ENCODE data around the gene IL1A.

The IL1A gene

GRCh38 chr2:112767693-112768330 is 16.5 kb downstream of the IL1A start:
- ATAC-seq (no peak), DNase-seq (no peak)
- Mint-ChIP-seq H3K4me1 (peaks cover 26% of the 10 kb centered on the region), H3K27me3 (no peaks in the 10 kb centered on the region), H3K27ac (peak overlapping the region; percentile 28), H3K9me3 (no peaks in the 10 kb centered on the region), H3K4me3 (peak overlapping the region; percentile 24), H3K36me3 (ENCODE audit: low read depth) (peaks cover 1% of the 10 kb centered on the region)

- H3K4me1 Mint-ChIP-seq, result peaks cover 26% of the 10 kb centered on the region
- peak overlapping the region; percentile 45 for H3K27ac Mint-ChIP-seq
- no peak for DNase-seq
- no peaks in the 10 kb centered on the region for H3K9me3 Mint-ChIP-seq
- ATAC-seq, result no peak
- peaks cover 10% of the 10 kb centered on the region for H3K36me3 Mint-ChIP-seq (ENCODE audit: low read depth)
- no peaks in the 10 kb centered on the region for H3K27me3 Mint-ChIP-seq
- H3K4me3 Mint-ChIP-seq, result peak overlapping the region; percentile 95
Measured at GRCh38 chr2:112765251-112765650, 19.0 kb downstream of the IL1A start.

GRCh38 chr2:112764071-112765044 is 19.9 kb downstream of the IL1A start, which contains the start of gene CKAP2L:
Gene CKAP2L, minus strand, starts transcription at chr2:112764609. Its CDS starts 11 bp downstream, at chr2:112764598.
- H3K27ac Mint-ChIP-seq, result peak within 1 kb of the TSS; percentile 84

GRCh38 chr2:112762276-112762675 is 22.0 kb downstream of the IL1A start:
- no peaks in the 10 kb centered on the region for H3K9me3 Mint-ChIP-seq
- ATAC-seq (no peak), DNase-seq (no peak)
- peaks cover 18% of the 10 kb centered on the region for H3K4me1 Mint-ChIP-seq
- no peaks in the 10 kb centered on the region for H3K27me3 Mint-ChIP-seq
- H3K27ac Mint-ChIP-seq, result no peak overlapping the region
- peaks cover 22% of the 10 kb centered on the region for H3K36me3 Mint-ChIP-seq (ENCODE audit: low read depth)
- peak overlapping the region; percentile 9 for H3K4me3 Mint-ChIP-seq

More at GRCh38 chr2:112764071-112765044, 19.9 kb downstream of the IL1A start, which contains the start of gene CKAP2L:
- peak; percentile 98 for ATAC-seq
- peaks cover 12% of the 10 kb centered on the region for H3K36me3 Mint-ChIP-seq (ENCODE audit: low read depth)
- H3K4me1 Mint-ChIP-seq, result peaks cover 26% of the 10 kb centered on the region
- H3K4me3 Mint-ChIP-seq, result peak within 1 kb of the TSS; percentile 95
- peak; percentile 94 for DNase-seq
- no peaks in the 10 kb centered on the region for H3K9me3 Mint-ChIP-seq
- no peaks in the 10 kb centered on the region for H3K27me3 Mint-ChIP-seq

- no peak overlapping the region for H3K4me3 Mint-ChIP-seq
- peaks cover 38% of the 10 kb centered on the region for H3K36me3 Mint-ChIP-seq (ENCODE audit: low read depth)
- no peaks in the 10 kb centered on the region for H3K27me3 Mint-ChIP-seq
Measured at GRCh38 chr2:112760149-112760548, 24.1 kb downstream of the IL1A start.

GRCh38 chr2:112758711-112759110 is 25.6 kb downstream of the IL1A start:
- Mint-ChIP-seq H3K36me3 (ENCODE audit: low read depth) (peaks cover 50% of the 10 kb centered on the region), H3K4me3 (no peak overlapping the region), H3K9me3 (no peaks in the 10 kb centered on the region), H3K4me1 (peaks cover 9% of the 10 kb centered on the region), H3K27me3 (no peaks in the 10 kb centered on the region), H3K27ac (no peak overlapping the region)
- DNase-seq (no peak), ATAC-seq (no peak)

More at GRCh38 chr2:112760149-112760548, 24.1 kb downstream of the IL1A start:
- Mint-ChIP-seq H3K4me1 (peaks cover 12% of the 10 kb centered on the region), H3K9me3 (no peaks in the 10 kb centered on the region), H3K27ac (no peak overlapping the region)
- no peak for DNase-seq
- no peak for ATAC-seq

- Mint-ChIP-seq H3K4me1 (peaks cover 10% of the 10 kb centered on the region), H3K4me3 (no peak overlapping the region), H3K27me3 (no peaks in the 10 kb centered on the region), H3K36me3 (ENCODE audit: low read depth) (peaks cover 52% of the 10 kb centered on the region), H3K9me3 (no peaks in the 10 kb centered on the region), H3K27ac (no peak overlapping the region)
- DNase-seq, result no peak
- ATAC-seq, result no peak
Measured at GRCh38 chr2:112757265-112757664, 27.0 kb downstream of the IL1A start.

GRCh38 chr2:112756207-112756606 is 28.1 kb downstream of the IL1A start:
- Mint-ChIP-seq H3K36me3 (ENCODE audit: low read depth) (peaks cover 50% of the 10 kb centered on the region), H3K4me3 (no peak overlapping the region), H3K27me3 (no peaks in the 10 kb centered on the region), H3K9me3 (no peaks in the 10 kb centered on the region), H3K4me1 (peaks cover 10% of the 10 kb centered on the region), H3K27ac (no peak overlapping the region)
- no peak for DNase-seq
- no peak for ATAC-seq

- peaks cover 10% of the 10 kb centered on the region for H3K4me1 Mint-ChIP-seq
- H3K27me3 Mint-ChIP-seq, result no peaks in the 10 kb centered on the region
Measured at GRCh38 chr2:112755444-112755843, 28.8 kb downstream of the IL1A start.

GRCh38 chr2:112754564-112754963 is 29.7 kb downstream of the IL1A start:
- ATAC-seq (no peak), DNase-seq (no peak)
- Mint-ChIP-seq H3K4me3 (no peak overlapping the region), H3K36me3 (ENCODE audit: low read depth) (peaks cover 49% of the 10 kb centered on the region), H3K9me3 (no peaks in the 10 kb centered on the region), H3K4me1 (peaks cover 18% of the 10 kb centered on the region), H3K27ac (no peak overlapping the region), H3K27me3 (no peaks in the 10 kb centered on the region)

More at GRCh38 chr2:112755444-112755843, 28.8 kb downstream of the IL1A start:
- DNase-seq (no peak), ATAC-seq (no peak)
- H3K27ac Mint-ChIP-seq, result no peak overlapping the region
- no peaks in the 10 kb centered on the region for H3K9me3 Mint-ChIP-seq
- no peak overlapping the region for H3K4me3 Mint-ChIP-seq
- H3K36me3 Mint-ChIP-seq (ENCODE audit: low read depth), result peaks cover 49% of the 10 kb centered on the region

- no peak for ATAC-seq
- Mint-ChIP-seq H3K4me3 (no peak overlapping the region), H3K9me3 (no peaks in the 10 kb centered on the region), H3K27me3 (no peaks in the 10 kb centered on the region), H3K36me3 (ENCODE audit: low read depth) (peaks cover 38% of the 10 kb centered on the region), H3K4me1 (peaks cover 17% of the 10 kb centered on the region), H3K27ac (no peak overlapping the region)
- DNase-seq, result no peak
Measured at GRCh38 chr2:112752667-112753066, 31.6 kb downstream of the IL1A start.

- peaks cover 34% of the 10 kb centered on the region for H3K36me3 Mint-ChIP-seq (ENCODE audit: low read depth)
- peaks cover 17% of the 10 kb centered on the region for H3K4me1 Mint-ChIP-seq
- DNase-seq (no peak), ATAC-seq (no peak)
- H3K4me3 Mint-ChIP-seq, result no peak overlapping the region
- H3K27ac Mint-ChIP-seq, result no peak overlapping the region
- no peaks in the 10 kb centered on the region for H3K9me3 Mint-ChIP-seq
- no peaks in the 10 kb centered on the region for H3K27me3 Mint-ChIP-seq
Measured at GRCh38 chr2:112751451-112752197, 32.7 kb downstream of the IL1A start.

GRCh38 chr2:112750560-112750843 is 33.8 kb downstream of the IL1A start:
- DNase-seq, result no peak
- Mint-ChIP-seq H3K36me3 (ENCODE audit: low read depth) (peaks cover 28% of the 10 kb centered on the region), H3K4me3 (no peak overlapping the region), H3K27me3 (no peaks in the 10 kb centered on the region), H3K9me3 (no peaks in the 10 kb centered on the region), H3K27ac (no peak overlapping the region), H3K4me1 (peaks cover 17% of the 10 kb centered on the region)
- ATAC-seq, result no peak

- DNase-seq (peak; percentile 85), ATAC-seq (peak; percentile 86)
- peaks cover 22% of the 10 kb centered on the region for H3K36me3 Mint-ChIP-seq (ENCODE audit: low read depth)
- peaks cover 17% of the 10 kb centered on the region for H3K4me1 Mint-ChIP-seq
- no peaks in the 10 kb centered on the region for H3K27me3 Mint-ChIP-seq
- no peaks in the 10 kb centered on the region for H3K9me3 Mint-ChIP-seq
- H3K27ac Mint-ChIP-seq, result no peak overlapping the region
- H3K4me3 Mint-ChIP-seq, result no peak overlapping the region
Measured at GRCh38 chr2:112749755-112750559, 34.3 kb downstream of the IL1A start.

Measured in activated naive CD8-positive, alpha-beta T cell treated with anti-CD3 and anti-CD28 coated beads, Interleukin-2, amount 50 U/mL, for 24 hours (primary cell).